GM12873 (cell line): ENCODE results near the gene GTF2IRD1.

Experiments used
- TF ChIP-seq, protein P1 (sequence below): IDR thresholded peaks from 2 replicates; pipeline ENCODE4 v1.5.1; 2012; ENCODE audit warnings: low read depth, mild to moderate bottlenecking, moderate library complexity, low read length, control low read depth; ENCODE audit not compliant: insufficient read depth; ENCODE audit errors: missing control alignments

GTF2IRD1 gene

DNA sequence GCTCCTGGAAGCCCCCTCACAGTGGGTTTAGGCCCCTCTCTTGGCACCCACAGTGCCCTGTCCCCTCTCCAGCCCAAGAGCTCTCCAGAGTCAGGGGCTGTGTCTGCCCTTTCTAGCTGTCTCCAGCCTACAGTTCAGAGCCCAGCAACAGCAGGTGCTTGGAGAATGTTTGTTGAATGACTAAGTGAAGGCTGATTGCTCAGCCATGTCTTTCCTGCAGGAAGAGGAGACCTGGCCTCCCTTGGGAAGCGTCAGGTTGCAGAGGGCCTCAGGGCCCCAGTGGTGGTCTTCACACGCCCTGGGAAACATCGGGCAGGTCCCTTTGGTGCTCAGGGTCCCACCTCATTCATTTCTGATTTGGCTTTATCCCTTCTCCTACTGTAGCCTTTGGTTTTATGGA is 62.5 kb downstream of the GTF2IRD1 start:
- TF ChIP-seq, protein P1, sequence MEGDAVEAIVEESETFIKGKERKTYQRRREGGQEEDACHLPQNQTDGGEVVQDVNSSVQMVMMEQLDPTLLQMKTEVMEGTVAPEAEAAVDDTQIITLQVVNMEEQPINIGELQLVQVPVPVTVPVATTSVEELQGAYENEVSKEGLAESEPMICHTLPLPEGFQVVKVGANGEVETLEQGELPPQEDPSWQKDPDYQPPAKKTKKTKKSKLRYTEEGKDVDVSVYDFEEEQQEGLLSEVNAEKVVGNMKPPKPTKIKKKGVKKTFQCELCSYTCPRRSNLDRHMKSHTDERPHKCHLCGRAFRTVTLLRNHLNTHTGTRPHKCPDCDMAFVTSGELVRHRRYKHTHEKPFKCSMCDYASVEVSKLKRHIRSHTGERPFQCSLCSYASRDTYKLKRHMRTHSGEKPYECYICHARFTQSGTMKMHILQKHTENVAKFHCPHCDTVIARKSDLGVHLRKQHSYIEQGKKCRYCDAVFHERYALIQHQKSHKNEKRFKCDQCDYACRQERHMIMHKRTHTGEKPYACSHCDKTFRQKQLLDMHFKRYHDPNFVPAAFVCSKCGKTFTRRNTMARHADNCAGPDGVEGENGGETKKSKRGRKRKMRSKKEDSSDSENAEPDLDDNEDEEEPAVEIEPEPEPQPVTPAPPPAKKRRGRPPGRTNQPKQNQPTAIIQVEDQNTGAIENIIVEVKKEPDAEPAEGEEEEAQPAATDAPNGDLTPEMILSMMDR, result no peak

DNA sequence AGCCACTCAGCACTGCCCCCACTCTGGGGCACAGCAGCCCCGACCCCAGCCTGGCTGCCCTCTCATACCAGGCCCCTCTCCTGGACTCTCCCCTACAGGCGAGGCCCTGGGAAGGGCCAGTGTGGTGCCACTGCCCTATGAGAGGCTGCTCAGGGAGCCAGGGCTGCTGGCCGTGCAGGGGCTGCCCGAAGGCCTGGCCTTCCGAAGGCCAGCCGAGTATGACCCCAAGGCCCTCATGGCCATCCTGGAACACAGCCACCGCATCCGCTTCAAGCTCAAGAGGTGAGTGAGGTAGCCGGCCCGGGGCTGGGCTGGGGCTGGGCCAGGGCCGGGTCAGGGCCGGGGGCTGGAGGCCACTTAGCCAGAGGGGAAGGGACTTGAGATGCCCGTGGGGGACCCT is 64.3 kb downstream of the GTF2IRD1 start:
- TF ChIP-seq, protein P1, result no peak

DNA sequence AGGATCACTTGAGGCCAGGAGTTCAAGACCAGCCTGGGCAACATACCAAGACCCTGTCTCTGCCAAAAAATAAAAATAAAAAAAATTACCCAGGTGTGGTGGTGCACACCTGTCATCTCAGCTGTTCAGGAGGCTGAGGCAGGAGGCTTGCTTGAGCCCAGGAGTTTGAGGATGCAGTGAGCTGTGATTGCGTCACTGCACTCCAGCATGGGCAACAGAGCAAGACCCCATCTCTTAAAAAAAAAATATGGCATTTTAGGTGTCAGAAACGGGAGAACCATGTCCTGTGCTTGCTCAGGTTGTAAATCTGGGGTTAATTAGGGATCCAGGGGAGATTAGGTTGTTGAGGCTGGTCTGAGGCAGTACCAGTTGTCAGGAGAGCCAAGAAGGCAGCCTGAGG is 64.9 kb downstream of the GTF2IRD1 start:
- TF ChIP-seq, protein P1, result no peak

DNA sequence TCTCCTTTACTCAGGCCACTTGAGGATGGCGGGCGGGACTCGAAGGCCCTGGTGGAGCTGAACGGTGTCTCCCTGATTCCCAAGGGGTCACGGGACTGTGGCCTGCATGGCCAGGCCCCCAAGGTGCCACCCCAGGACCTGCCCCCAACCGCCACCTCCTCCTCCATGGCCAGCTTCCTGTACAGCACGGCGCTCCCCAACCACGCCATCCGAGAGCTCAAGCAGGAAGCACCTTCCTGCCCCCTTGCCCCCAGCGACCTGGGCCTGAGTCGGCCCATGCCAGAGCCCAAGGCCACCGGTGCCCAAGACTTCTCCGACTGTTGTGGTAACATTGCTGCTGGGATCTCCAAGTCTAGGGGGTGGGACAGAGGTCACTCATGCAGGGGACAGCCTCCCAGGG is 65.7 kb downstream of the GTF2IRD1 start:
- TF ChIP-seq, protein P1, result no peak

DNA sequence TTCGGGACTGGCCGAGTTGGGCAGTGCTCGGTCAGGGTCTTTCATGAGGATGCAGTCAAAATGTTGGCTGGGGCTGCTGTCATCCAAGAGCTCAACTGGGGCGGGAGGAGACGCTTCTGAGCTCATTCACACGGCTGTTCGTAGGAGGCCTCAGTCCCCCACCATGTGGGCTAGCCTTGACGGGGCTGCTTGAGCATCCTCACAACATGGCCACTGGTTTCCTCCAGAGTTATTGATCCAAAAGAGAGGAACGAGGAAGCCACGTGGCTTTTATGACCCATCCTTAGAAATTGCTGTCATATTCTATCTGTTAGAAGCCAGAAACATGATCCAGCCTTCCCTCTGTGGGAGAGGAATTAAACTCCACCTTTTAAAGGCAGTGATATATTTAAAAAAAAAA is 68.1 kb downstream of the GTF2IRD1 start:
- TF ChIP-seq, protein P1, result no peak

DNA sequence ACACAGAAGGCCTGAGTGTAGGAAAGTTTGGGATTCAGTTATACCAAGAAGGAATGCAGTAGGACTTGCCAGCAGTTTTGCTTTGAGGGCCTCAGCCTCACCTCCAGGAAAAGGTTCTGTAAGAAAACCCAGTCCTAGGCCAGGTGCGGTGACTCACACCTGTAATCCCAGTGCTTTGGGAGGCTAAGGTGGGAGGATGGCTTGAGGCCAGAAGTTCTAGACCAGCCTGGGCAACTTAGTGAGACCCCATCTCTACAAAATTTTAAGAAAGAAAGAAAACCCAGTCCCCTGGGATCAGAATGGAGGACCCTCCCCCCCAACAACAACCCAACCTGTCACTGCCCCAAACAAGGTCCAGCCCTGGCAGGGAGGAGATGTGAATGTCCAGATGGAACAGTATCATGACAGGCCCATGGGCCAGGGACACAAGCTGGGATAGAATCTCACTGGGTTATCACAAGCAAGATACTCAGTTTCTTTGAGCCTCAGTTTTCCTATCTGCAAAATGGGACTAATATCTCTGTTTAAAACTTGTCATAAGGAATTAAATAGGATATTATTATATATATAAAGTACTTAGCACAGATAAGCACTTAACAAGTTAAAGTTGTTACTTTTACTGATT is 68.7 kb downstream of the GTF2IRD1 start:
- TF ChIP-seq, protein P1, result no peak

DNA sequence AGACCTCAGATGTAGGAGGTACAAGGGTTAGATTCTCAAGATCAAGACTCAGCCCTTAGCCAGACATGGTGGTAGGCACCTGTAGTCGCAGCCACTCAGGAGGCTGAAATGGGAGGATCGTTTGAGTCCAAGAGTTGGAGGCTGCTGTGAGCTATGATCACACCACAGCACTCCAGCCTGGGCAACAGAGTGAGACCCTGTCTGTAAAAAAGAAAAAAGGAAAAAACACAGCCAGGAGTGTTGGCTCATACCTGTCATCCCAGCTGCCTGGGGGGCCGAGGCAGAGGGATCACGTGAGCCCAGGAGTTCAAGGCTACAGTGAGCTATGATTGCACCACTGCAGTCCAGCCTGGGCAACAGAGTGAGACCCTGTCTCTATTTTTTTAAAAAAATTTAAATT is 69.3 kb downstream of the GTF2IRD1 start:
- TF ChIP-seq, protein P1, result no peak
